HL-60 (cell line): ENCODE data around the gene VARS2.

Experiments
- SPI1 ChIP-seq: IDR thresholded peaks from 2 replicates; pipeline ENCODE4 v1.6.1; 2012; ENCODE audit warnings: low read depth, mild to moderate bottlenecking, borderline replicate concordance
- TF ChIP-seq, protein P1 (sequence below): IDR thresholded peaks from one replicate; pipeline ENCODE4 v1.5.1; 2011; ENCODE audit warnings: low read length, control low read depth, inconsistent platforms; ENCODE audit not compliant: insufficient read depth
- TF ChIP-seq, protein P2 (sequence below): IDR thresholded peaks from 2 replicates; pipeline ENCODE4 v1.6.1; 2012; ENCODE audit warnings: low read depth; ENCODE audit not compliant: insufficient replicate concordance

DNA sequence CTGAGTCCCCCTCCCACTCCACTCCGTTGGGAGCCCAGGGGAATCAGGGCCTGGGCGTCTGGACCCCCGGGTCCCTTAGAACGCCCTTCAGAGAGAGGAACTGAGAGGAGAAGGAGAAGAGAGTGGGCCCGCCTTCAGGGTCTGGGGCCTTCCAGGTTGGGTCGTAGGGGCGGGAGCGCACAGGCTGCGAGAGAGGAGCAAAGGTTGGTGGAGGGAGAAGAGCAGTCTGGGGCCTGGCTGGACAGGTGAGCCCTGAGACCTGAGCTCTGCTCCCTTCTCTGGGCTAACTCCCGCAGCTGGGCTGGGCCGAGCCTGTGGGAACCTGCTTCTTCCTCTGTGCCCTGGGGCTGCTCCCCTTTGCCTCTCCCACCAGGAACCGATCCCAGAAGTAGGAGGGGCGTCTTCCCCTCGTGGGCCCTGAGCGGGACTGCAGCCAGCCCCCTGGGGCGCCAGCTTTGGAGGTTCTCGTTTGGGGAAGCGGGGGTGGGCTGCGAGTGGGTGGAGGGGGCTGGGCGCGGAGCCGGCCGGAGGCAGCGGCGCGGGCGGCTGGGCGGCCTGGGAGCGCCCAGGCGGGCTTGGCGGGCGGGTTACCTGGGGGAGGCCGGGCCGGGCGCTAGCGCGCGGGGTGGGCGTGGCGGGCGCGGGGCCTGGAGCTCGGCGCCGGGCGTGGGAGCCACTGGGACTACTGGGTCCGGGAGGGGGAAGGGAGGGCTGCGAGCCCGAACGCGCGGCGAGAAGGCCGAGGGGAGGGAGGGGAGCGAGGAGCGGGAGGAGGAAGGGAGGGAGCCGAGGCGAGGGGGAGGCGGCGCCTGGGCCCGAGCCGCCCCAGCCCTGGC is 30.1 kb upstream of the VARS2 start, which contains the start of gene DDR1:
- TF ChIP-seq, protein P1, sequence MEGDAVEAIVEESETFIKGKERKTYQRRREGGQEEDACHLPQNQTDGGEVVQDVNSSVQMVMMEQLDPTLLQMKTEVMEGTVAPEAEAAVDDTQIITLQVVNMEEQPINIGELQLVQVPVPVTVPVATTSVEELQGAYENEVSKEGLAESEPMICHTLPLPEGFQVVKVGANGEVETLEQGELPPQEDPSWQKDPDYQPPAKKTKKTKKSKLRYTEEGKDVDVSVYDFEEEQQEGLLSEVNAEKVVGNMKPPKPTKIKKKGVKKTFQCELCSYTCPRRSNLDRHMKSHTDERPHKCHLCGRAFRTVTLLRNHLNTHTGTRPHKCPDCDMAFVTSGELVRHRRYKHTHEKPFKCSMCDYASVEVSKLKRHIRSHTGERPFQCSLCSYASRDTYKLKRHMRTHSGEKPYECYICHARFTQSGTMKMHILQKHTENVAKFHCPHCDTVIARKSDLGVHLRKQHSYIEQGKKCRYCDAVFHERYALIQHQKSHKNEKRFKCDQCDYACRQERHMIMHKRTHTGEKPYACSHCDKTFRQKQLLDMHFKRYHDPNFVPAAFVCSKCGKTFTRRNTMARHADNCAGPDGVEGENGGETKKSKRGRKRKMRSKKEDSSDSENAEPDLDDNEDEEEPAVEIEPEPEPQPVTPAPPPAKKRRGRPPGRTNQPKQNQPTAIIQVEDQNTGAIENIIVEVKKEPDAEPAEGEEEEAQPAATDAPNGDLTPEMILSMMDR, result no peak
- no peak for TF ChIP-seq SPI1
- TF ChIP-seq, protein P2, sequence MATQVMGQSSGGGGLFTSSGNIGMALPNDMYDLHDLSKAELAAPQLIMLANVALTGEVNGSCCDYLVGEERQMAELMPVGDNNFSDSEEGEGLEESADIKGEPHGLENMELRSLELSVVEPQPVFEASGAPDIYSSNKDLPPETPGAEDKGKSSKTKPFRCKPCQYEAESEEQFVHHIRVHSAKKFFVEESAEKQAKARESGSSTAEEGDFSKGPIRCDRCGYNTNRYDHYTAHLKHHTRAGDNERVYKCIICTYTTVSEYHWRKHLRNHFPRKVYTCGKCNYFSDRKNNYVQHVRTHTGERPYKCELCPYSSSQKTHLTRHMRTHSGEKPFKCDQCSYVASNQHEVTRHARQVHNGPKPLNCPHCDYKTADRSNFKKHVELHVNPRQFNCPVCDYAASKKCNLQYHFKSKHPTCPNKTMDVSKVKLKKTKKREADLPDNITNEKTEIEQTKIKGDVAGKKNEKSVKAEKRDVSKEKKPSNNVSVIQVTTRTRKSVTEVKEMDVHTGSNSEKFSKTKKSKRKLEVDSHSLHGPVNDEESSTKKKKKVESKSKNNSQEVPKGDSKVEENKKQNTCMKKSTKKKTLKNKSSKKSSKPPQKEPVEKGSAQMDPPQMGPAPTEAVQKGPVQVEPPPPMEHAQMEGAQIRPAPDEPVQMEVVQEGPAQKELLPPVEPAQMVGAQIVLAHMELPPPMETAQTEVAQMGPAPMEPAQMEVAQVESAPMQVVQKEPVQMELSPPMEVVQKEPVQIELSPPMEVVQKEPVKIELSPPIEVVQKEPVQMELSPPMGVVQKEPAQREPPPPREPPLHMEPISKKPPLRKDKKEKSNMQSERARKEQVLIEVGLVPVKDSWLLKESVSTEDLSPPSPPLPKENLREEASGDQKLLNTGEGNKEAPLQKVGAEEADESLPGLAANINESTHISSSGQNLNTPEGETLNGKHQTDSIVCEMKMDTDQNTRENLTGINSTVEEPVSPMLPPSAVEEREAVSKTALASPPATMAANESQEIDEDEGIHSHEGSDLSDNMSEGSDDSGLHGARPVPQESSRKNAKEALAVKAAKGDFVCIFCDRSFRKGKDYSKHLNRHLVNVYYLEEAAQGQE, result no peak
